H9 (cell line): ENCODE measurements around the gene MYRF. TPM values are rescaled to one million over a fixed set of nuclear protein-coding genes. Genes with fewer than 3 reads are reported as not detected.

Experiments
- DNase-seq: peaks from one replicate; pipeline ENCODE4 v3.0.0-alpha.2; 2017
- H2AFZ ChIP-seq: one replicate; pipeline ENCODE4 v1.6.1; 2013; ENCODE audit warnings: mild to moderate bottlenecking, low read length, control low read depth, moderate library complexity
- H2AK5ac ChIP-seq: 2 replicates; pipeline ENCODE4 v1.6.1; 2013; ENCODE audit warnings: low read length, control low read depth, mixed read lengths; ENCODE audit not compliant: insufficient read length
- H2BK120ac ChIP-seq: one replicate; pipeline ENCODE4 v1.6.1; 2013; ENCODE audit warnings: low read depth, mild to moderate bottlenecking, low read length, control low read depth, inconsistent platforms; ENCODE audit not compliant: poor library complexity, severe bottlenecking
- H2BK12ac ChIP-seq: 2 replicates; pipeline ENCODE4 v1.6.1; 2013; ENCODE audit warnings: low read length, control low read depth, mixed read lengths, low read depth; ENCODE audit not compliant: insufficient read length
- H2BK15ac ChIP-seq: 2 replicates; pipeline ENCODE4 v1.6.1; 2013; ENCODE audit warnings: low read depth, low read length, control low read depth
- H2BK20ac ChIP-seq: one replicate; pipeline ENCODE4 v1.6.1; 2013; ENCODE audit warnings: low read depth, mild to moderate bottlenecking, low read length, control low read depth, inconsistent platforms; ENCODE audit not compliant: poor library complexity, severe bottlenecking
- H2BK5ac ChIP-seq: 2 replicates; pipeline ENCODE4 v1.6.1; 2013; ENCODE audit warnings: low read length, control low read depth, mixed read lengths; ENCODE audit not compliant: insufficient read length
- H3K14ac ChIP-seq: 2 replicates; pipeline ENCODE4 v1.6.1; 2013; ENCODE audit warnings: low read length, control low read depth; ENCODE audit not compliant: insufficient read depth
- H3K18ac ChIP-seq: 2 replicates; pipeline ENCODE4 v1.6.1; 2013; ENCODE audit warnings: low read depth, mild to moderate bottlenecking, mixed read lengths, low read length, control low read depth; ENCODE audit not compliant: insufficient read length
- H3K23ac ChIP-seq: 2 replicates; pipeline ENCODE4 v1.6.1; 2013; ENCODE audit warnings: low read length, control low read depth, mixed read lengths, low read depth; ENCODE audit not compliant: insufficient read length
- H3K23me2 ChIP-seq: 2 replicates; pipeline ENCODE4 v1.6.1; 2013; ENCODE audit warnings: low read depth, mild to moderate bottlenecking, mixed read lengths, low read length, control low read depth; ENCODE audit not compliant: insufficient read length, poor library complexity, severe bottlenecking
- H3K27ac ChIP-seq: 2 replicates; pipeline ENCODE4 v1.5.1; 2013; ENCODE audit warnings: low read length, control low read depth, mixed read lengths, low read depth; ENCODE audit not compliant: insufficient read length
- H3K27me3 ChIP-seq: 2 replicates; pipeline ENCODE4 v1.6.1; 2013; ENCODE audit warnings: low read length, control low read depth, inconsistent platforms; ENCODE audit not compliant: insufficient read depth
- H3K4ac ChIP-seq: 2 replicates; pipeline ENCODE4 v1.6.1; 2013; ENCODE audit warnings: low read depth, mild to moderate bottlenecking, control low read depth, inconsistent platforms, low read length, moderate library complexity
- H3K4me1 ChIP-seq: 2 replicates; pipeline ENCODE4 v1.6.1; 2013; ENCODE audit warnings: low read length, control low read depth, inconsistent platforms; ENCODE audit not compliant: insufficient read depth
- H3K4me2 ChIP-seq: 2 replicates; pipeline ENCODE4 v1.6.1; 2013; ENCODE audit warnings: low read length, control low read depth, mixed read lengths; ENCODE audit not compliant: insufficient read length, insufficient read depth
- H3K56ac ChIP-seq: 2 replicates; pipeline ENCODE4 v1.6.1; 2013; ENCODE audit warnings: low read depth, mild to moderate bottlenecking, mixed read lengths, low read length, control low read depth; ENCODE audit not compliant: insufficient read length
- H3K79me1 ChIP-seq: 2 replicates; pipeline ENCODE4 v1.6.1; 2013; ENCODE audit warnings: low read depth, mild to moderate bottlenecking, moderate library complexity, low read length, control low read depth, inconsistent platforms; ENCODE audit not compliant: insufficient read depth, poor library complexity, severe bottlenecking
- H3K79me2 ChIP-seq: 2 replicates; pipeline ENCODE4 v1.6.1; 2013; ENCODE audit warnings: low read length, control low read depth, inconsistent platforms; ENCODE audit not compliant: insufficient read depth
- H3K9ac ChIP-seq: 2 replicates; pipeline ENCODE4 v1.6.1; 2013; ENCODE audit warnings: low read length, control low read depth, mixed read lengths; ENCODE audit not compliant: insufficient read length; ENCODE audit errors: extremely low read depth
- H3K9me3 ChIP-seq: one replicate; pipeline ENCODE4 v1.6.1; 2013; ENCODE audit warnings: low read depth, low read length, inconsistent platforms; ENCODE audit not compliant: control insufficient read depth
- H3T11ph ChIP-seq: one replicate; pipeline ENCODE4 v1.6.1; 2013; ENCODE audit warnings: mild to moderate bottlenecking, low read length, control low read depth, inconsistent platforms
- H4K20me1 ChIP-seq: one replicate; pipeline ENCODE4 v1.6.1; 2013; ENCODE audit not compliant: control insufficient read depth, insufficient read length, insufficient read depth
- H4K5ac ChIP-seq: 2 replicates; pipeline ENCODE4 v1.6.1; 2013; ENCODE audit warnings: low read depth, mild to moderate bottlenecking, mixed read lengths, low read length, control low read depth; ENCODE audit not compliant: insufficient read length
- H4K8ac ChIP-seq: replicated peaks from 2 replicates; pipeline ENCODE4 v1.6.1; 2013; ENCODE audit warnings: low read length, control low read depth, mixed read lengths, low read depth; ENCODE audit not compliant: insufficient read length
- H4K91ac ChIP-seq: 2 replicates; pipeline ENCODE4 v1.6.1; 2013; ENCODE audit warnings: low read depth, mild to moderate bottlenecking, moderate library complexity, mixed read lengths, low read length, control low read depth; ENCODE audit not compliant: insufficient read length
- H3K27ac Mint-ChIP-seq, 3 experiments: 2 replicates in 2 of 3; 3 replicates in 1 of 3; pipeline ENCODE4 v1.8.0; 2020 to 2021; ENCODE audit warnings: mixed read lengths in 3 of 3, mild to moderate bottlenecking in 1 of 3, moderate library complexity in 1 of 3
- H3K27me3 Mint-ChIP-seq: 2 replicates; pipeline ENCODE4 v1.8.0; 2021; ENCODE audit warnings: low read depth, mild to moderate bottlenecking, moderate library complexity, mixed read lengths
- H3K36me3 Mint-ChIP-seq, 3 experiments: 2 replicates in 2 of 3; 3 replicates in 1 of 3; pipeline ENCODE4 v1.8.0; 2020 to 2021; ENCODE audit warnings: low read depth in 3 of 3, mixed read lengths in 3 of 3; ENCODE audit not compliant: insufficient read depth in 1 of 3
- H3K4me1 Mint-ChIP-seq, 2 experiments: 2 replicates each; pipeline ENCODE4 v1.8.0; 2020; ENCODE audit warnings: mixed read lengths in 2 of 2
- H3K4me3 Mint-ChIP-seq, 2 experiments: 2 replicates in 1 of 2; 3 replicates in 1 of 2; pipeline ENCODE4 v1.8.0; 2020 to 2021; ENCODE audit warnings: mild to moderate bottlenecking in 2 of 2, mixed read lengths in 2 of 2, moderate library complexity in 1 of 2
- H3K9me3 Mint-ChIP-seq, 2 experiments: 2 replicates in 1 of 2; 3 replicates in 1 of 2; pipeline ENCODE4 v1.8.0; 2020; ENCODE audit warnings: mild to moderate bottlenecking in 2 of 2, mixed read lengths in 2 of 2, moderate library complexity in 1 of 2
- WGBS: extraction: QIAGEN DNeasy Blood & Tissue Kit; methylation state at CpG from one replicate; pipeline ENCODE4 v1.1.7; 2013; ENCODE audit warnings: missing lambda C conversion rate, low lambda C conversion rate, mixed read lengths; ENCODE audit not compliant: insufficient read length; ENCODE audit errors: extremely low coverage; 5-methylcytosine and 5-hydroxymethylcytosine counted together
- total RNA-seq: library from RNA; stranded (reverse); gene quantifications from 2 replicates; pipeline ENCODE4 v1.2.1, GENCODE V29; 2021
- TF ChIP-seq, protein P1 (sequence below): fragments of 200-600 bp; sonication (generic); conservative IDR thresholded peaks from 3 replicates; pipeline ENCODE4 v1.8.0; 2021; ENCODE audit warnings: antibody characterized with exemption, mild to moderate bottlenecking

Gene MYRF
- total RNA-seq, 1 experiment from 2014 or later: 13.9 TPM

GRCh38 chr11:61784506-61784805 is 32.0 kb downstream of the MYRF start:
- Histone ChIP-seq H3K27ac (no peak overlapping the region), H2BK15ac (no peak overlapping the region), H2BK5ac (no peak overlapping the region), H3K23me2 (no peaks in the 10 kb centered on the region), H3K23ac (no peak overlapping the region), H3K18ac (no peak overlapping the region), H4K91ac (no peak overlapping the region), H4K5ac (no peak overlapping the region), H2AK5ac (no peak overlapping the region), H3K4me1 (no peaks in the 10 kb centered on the region), H3T11ph (no peak overlapping the region), H3K14ac (no peak overlapping the region), H3K79me1 (no peaks in the 10 kb centered on the region), H3K4ac (no peak overlapping the region), H3K27me3 (no peaks in the 10 kb centered on the region), H3K4me2 (no peak overlapping the region), H3K56ac (no peak overlapping the region), H3K9me3 (no peaks in the 10 kb centered on the region), H2BK120ac (no peak overlapping the region), H4K20me1 (no peaks in the 10 kb centered on the region), H4K8ac (no peak overlapping the region), H2AFZ (no peak overlapping the region), H3K9ac (no peak overlapping the region), H2BK20ac (no peak overlapping the region), H2BK12ac (no peak overlapping the region), H3K79me2 (no peaks in the 10 kb centered on the region)
- Mint-ChIP-seq H3K27ac (peak overlapping the region in 1 of 3 experiments; percentile 81; a peak in 1 of 7 replicates), H3K9me3 (no peaks in the 10 kb centered on the region), H3K36me3 (peaks cover 20 to 61% (median 60%) of the 10 kb centered on the region in 3 experiments), H3K4me1 (peaks cover 0 to 4% of the 10 kb centered on the region in 2 experiments; a peak in 1 of 4 replicates), H3K4me3 (no peak overlapping the region), H3K27me3 (no peaks in the 10 kb centered on the region)
- no CpG with 5 or more reads among the region's 7 CpGs for WGBS
- TF ChIP-seq, protein P1, sequence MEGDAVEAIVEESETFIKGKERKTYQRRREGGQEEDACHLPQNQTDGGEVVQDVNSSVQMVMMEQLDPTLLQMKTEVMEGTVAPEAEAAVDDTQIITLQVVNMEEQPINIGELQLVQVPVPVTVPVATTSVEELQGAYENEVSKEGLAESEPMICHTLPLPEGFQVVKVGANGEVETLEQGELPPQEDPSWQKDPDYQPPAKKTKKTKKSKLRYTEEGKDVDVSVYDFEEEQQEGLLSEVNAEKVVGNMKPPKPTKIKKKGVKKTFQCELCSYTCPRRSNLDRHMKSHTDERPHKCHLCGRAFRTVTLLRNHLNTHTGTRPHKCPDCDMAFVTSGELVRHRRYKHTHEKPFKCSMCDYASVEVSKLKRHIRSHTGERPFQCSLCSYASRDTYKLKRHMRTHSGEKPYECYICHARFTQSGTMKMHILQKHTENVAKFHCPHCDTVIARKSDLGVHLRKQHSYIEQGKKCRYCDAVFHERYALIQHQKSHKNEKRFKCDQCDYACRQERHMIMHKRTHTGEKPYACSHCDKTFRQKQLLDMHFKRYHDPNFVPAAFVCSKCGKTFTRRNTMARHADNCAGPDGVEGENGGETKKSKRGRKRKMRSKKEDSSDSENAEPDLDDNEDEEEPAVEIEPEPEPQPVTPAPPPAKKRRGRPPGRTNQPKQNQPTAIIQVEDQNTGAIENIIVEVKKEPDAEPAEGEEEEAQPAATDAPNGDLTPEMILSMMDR: no peak
- DNase-seq: peak; percentile 27
